Upper lobe of right lung (tissue), 1 donor: ENCODE measurements around the gene ANGPTL8. TPM values are rescaled to one million over a fixed set of nuclear protein-coding genes. Genes with fewer than 3 reads are reported as not detected.

Experiments
- ATAC-seq: fragments of 200-7000 bp; cut with Tn5 transposase; one replicate; pipeline ENCODE4 v1.9.1; 2020; ENCODE audit warnings: mild to moderate bottlenecking, moderate library complexity
- DNase-seq: peaks from one replicate; pipeline ENCODE4 v3.0.0-alpha.2; 2020
- H3K27ac ChIP-seq: fragments of 200-600 bp; one replicate; pipeline ENCODE4 v1.8.0; 2022
- H3K27me3 ChIP-seq: fragments of 200-600 bp; one replicate; pipeline ENCODE4 v1.8.0; 2022; ENCODE audit warnings: mild to moderate bottlenecking
- H3K36me3 ChIP-seq: fragments of 200-600 bp; one replicate; pipeline ENCODE4 v1.8.0; 2022
- H3K4me1 ChIP-seq: fragments of 200-600 bp; one replicate; pipeline ENCODE4 v1.8.0; 2022
- H3K4me3 ChIP-seq: fragments of 200-600 bp; one replicate; pipeline ENCODE4 v1.8.0; 2022; ENCODE audit warnings: mild to moderate bottlenecking
- H3K9me3 ChIP-seq: fragments of 200-600 bp; one replicate; pipeline ENCODE4 v1.8.0; 2022
- intact Hi-C: fragments of 100-400 bp; cut with DNase I; formaldehyde crosslinking; loops from one replicate; pipeline ENCODE4 v1.11.0; 2022
- long read RNA-seq: library from polyadenylated mRNA; unstranded; transcript quantifications from one replicate; pipeline ENCODE4 v2.0.0, GENCODE V29; 2021
- total RNA-seq: library from RNA; stranded (reverse); fragmentation: NEBNext Ultra II Directional; extraction: Animal tissue kit (Norgen Biotek cat#: 25700); gene quantifications from one replicate; pipeline ENCODE4 v1.2.1, GENCODE V29; 2021
- TF ChIP-seq, protein P1 (sequence below): fragments of 200-600 bp; IDR thresholded peaks from one replicate; pipeline ENCODE4 v1.8.0; 2022; ENCODE audit warnings: antibody characterized with exemption
- donor health status: DM: no; HTN: yes; CAD: no; lungs with severe emphysema.

Gene ANGPTL8, protein sequence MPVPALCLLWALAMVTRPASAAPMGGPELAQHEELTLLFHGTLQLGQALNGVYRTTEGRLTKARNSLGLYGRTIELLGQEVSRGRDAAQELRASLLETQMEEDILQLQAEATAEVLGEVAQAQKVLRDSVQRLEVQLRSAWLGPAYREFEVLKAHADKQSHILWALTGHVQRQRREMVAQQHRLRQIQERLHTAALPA
- not detected for total RNA-seq
- long read RNA-seq, partial matches to known transcripts, result 0 of 1 reads
- long read RNA-seq, other reads (novel, unspliced or antisense), result 1 of 1 reads

DNA sequence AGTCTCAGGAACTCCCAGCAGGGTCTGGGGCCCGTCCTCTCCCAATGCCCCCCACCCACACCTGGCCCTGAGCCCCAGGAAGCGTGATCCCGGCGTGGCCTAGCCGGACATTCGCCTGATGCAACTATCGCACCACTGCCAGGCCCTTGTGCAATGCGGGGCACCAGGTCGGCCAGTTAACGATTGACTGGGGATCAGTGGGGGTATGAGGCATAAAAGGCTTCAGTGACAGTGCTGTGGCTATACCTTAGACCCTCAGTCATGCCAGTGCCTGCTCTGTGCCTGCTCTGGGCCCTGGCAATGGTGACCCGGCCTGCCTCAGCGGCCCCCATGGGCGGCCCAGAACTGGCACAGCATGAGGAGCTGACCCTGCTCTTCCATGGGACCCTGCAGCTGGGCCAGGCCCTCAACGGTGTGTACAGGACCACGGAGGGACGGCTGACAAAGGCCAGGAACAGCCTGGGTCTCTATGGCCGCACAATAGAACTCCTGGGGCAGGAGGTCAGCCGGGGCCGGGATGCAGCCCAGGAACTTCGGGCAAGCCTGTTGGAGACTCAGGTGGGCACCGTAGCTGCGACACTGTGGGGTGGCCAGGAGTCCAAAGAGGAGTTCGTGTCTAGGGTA is at the start of gene ANGPTL8:
ANGPTL8 (plus strand) TSS at position 243 of the 624 bp plus-strand sequence; CDS start at position 262, 19 bp downstream.
- Histone ChIP-seq H3K27me3 (no peaks in the 10 kb centered on the region), H3K4me3 (no peak within 1 kb of the TSS), H3K36me3 (peaks cover 47% of the 10 kb centered on the region), H3K4me1 (peaks cover 5% of the 10 kb centered on the region), H3K27ac (no peak within 1 kb of the TSS), H3K9me3 (no peaks in the 10 kb centered on the region)
- DNase-seq (no peak), ATAC-seq (no peak)
- intact Hi-C loops, result no loop called here
- TF ChIP-seq, protein P1, sequence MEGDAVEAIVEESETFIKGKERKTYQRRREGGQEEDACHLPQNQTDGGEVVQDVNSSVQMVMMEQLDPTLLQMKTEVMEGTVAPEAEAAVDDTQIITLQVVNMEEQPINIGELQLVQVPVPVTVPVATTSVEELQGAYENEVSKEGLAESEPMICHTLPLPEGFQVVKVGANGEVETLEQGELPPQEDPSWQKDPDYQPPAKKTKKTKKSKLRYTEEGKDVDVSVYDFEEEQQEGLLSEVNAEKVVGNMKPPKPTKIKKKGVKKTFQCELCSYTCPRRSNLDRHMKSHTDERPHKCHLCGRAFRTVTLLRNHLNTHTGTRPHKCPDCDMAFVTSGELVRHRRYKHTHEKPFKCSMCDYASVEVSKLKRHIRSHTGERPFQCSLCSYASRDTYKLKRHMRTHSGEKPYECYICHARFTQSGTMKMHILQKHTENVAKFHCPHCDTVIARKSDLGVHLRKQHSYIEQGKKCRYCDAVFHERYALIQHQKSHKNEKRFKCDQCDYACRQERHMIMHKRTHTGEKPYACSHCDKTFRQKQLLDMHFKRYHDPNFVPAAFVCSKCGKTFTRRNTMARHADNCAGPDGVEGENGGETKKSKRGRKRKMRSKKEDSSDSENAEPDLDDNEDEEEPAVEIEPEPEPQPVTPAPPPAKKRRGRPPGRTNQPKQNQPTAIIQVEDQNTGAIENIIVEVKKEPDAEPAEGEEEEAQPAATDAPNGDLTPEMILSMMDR, result no peak

DNA sequence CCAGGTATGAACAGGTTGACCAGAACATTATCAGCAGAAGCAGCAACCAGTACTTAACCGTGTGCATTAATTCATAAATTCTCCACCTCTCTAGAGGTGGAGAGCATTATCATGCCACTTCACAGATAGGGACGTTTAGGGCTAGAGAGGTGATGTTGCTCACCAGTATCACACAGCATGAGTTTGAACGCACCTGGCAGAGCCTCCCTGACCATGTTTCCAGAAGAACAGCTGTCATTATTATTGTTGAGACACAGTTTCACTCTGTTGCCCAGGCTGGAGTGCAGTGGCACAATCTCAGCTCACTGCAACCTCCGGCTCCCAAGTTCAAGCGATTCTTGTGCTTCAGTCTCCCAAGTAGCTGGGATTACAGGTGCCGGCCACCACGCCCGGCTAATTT is 48.9 kb upstream of the ANGPTL8 start:
- ATAC-seq, result no peak
- H3K36me3 ChIP-seq, result peaks cover 75% of the 10 kb centered on the region
- H3K4me1 ChIP-seq, result peaks cover 61% of the 10 kb centered on the region
- no peaks in the 10 kb centered on the region for H3K9me3 ChIP-seq
- TF ChIP-seq, protein P1, result no peak
- H3K4me3 ChIP-seq, result no peak overlapping the region
- H3K27ac ChIP-seq, result peak overlapping the region; percentile 60
- intact Hi-C loops, result no loop called here
- no peak for DNase-seq
- H3K27me3 ChIP-seq, result no peaks in the 10 kb centered on the region

DNA sequence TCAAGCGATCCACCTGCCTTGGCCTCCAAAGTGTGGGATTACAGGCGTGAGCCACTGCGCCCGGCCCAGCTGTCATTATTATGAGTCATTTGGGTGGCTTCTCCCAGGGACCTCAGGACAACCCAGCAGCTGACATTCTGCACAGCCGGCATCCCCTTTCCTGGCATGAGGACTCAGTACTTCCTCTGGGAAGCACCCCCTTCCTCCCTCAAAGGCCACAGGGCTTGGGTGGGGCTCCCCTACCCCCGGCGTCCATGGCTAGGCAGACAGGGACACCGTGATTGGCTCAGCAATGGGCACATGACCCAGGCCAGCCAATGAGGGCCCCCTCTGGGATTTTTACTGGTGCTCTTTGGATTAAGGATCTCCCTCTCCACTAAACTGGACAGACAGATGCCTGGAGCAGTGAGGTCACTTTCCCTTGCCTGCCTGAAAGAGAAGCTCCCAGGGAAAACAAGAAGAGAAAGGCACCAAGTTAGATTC is 48.1 kb upstream of the ANGPTL8 start:
- intact Hi-C loops, result no loop called here
- Histone ChIP-seq H3K4me1 (peaks cover 60% of the 10 kb centered on the region), H3K36me3 (peaks cover 67% of the 10 kb centered on the region), H3K27ac (peak overlapping the region; percentile 60), H3K4me3 (no peak overlapping the region), H3K27me3 (no peaks in the 10 kb centered on the region), H3K9me3 (no peaks in the 10 kb centered on the region)
- ATAC-seq (peak; percentile 74), DNase-seq (no peak)
- TF ChIP-seq, protein P1, result no peak

DNA sequence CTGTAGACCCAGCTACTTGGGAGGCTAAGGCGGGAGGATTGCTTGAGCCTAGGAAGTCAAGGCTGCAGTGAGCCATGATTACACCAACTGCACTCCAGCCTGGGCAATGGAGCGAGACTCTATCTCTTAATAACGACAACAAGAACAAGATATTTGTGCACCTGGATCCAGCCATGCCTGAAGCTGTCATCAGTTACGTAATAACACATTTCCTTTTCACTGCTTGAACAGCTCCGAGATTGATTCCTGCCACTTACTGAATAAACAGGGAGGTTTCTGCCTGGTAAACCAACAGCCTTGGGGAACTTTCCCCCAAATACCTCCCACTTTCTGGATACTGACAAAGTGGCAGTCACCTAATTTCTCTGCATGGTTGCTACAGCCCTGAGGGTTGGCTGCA is 47.5 kb upstream of the ANGPTL8 start:
- intact Hi-C loops, result no loop called here
- Histone ChIP-seq H3K9me3 (no peaks in the 10 kb centered on the region), H3K27me3 (no peaks in the 10 kb centered on the region), H3K27ac (no peak overlapping the region), H3K4me1 (peaks cover 63% of the 10 kb centered on the region), H3K4me3 (no peak overlapping the region), H3K36me3 (peaks cover 61% of the 10 kb centered on the region)
- ATAC-seq (no peak), DNase-seq (no peak)
- TF ChIP-seq, protein P1, result no peak

DNA sequence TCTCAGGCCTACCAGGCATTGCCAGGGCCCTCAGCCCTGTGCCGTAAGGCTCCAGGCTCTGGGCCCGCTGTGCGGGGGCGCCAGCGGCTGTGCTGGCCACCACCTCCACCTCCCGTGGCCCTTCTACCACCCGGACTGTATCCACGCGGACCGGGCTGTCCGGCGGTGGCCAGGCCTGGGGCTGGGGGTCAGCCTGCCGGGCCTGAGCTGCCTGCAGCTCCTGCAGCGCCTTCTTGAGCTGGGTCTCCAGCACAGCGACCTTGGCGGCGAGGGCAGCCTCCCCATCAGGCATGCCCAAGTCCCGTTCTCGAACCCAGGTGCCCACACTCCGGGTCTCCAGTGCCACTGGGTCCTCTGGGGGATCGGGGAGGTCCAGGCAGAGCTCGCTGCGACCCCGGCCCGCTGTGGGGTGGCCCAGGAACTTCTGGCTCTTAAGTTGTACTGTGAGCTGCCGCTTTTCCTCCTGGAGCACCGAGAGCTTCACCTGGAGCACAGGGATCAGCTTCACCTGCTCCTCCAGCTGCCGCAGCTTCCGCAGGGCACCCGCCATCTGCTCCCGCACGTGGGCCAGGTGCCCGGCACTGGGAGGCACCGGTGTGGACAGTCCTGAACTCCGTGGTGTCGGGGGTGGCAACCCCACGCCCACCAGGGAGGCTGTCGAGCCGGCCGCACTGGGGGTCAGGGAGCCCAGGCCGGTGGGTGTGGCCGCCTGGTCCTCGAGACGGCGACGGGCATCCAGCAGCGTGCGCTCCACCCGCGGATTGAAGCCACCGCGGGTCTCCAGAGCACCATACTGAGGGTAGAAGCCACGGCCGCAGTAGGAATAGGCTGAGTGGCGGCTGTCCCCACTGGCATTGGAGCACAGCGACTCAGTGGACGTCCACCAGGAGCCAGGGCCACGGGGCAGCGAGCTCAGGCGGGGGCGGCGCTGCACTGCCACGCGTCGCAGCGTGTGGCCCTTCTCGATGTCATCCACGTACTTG is 46.2 kb upstream of the ANGPTL8 start:
- TF ChIP-seq, protein P1, result no peak
- H3K4me1 ChIP-seq, result peaks cover 67% of the 10 kb centered on the region
- intact Hi-C loops, result no loop called here
- no peak for DNase-seq
- peak overlapping the region; percentile 55 for H3K27ac ChIP-seq
- no peaks in the 10 kb centered on the region for H3K9me3 ChIP-seq
- peaks cover 49% of the 10 kb centered on the region for H3K36me3 ChIP-seq
- no peak for ATAC-seq
- no peaks in the 10 kb centered on the region for H3K27me3 ChIP-seq
- H3K4me3 ChIP-seq, result no peak overlapping the region
